AG10803 (cell line): Measurements from ENCODE around the gene TMEM94.

Experiments used
- DNase-seq: peaks from one replicate; pipeline ENCODE4 v3.0.0; 2010; ENCODE audit warnings: low read depth
- H3K4me3 ChIP-seq: 2 replicates; pipeline ENCODE4 v1.5.1; 2011; ENCODE audit warnings: mild to moderate bottlenecking, low read length, control low read depth
- TF ChIP-seq, protein P1 (sequence below): conservative IDR thresholded peaks from 2 replicates; pipeline ENCODE4 v1.5.1; 2011; ENCODE audit warnings: mild to moderate bottlenecking, low read length, control low read depth, inconsistent platforms

TMEM94 gene

DNA sequence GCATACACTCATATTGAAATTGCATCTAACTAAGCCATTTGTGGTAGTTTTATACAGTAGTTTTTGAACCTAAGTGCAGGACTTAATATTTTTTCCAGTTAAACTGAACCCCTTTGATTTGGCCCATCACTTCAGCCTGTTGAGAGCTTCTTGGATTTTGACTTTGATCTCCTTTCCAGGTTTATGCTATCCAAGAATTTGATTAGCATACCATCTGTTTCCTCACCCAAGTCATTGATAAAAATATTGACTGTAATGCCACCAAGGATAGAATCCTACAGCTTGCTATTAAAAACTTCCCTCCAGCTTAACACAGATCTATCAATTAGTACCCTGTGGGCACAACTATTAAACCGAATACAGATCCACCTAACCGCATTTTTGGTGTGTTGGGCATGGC is 7.2 kb downstream of the TMEM94 start:
- no peak overlapping the region for H3K4me3 ChIP-seq
- TF ChIP-seq, protein P1, sequence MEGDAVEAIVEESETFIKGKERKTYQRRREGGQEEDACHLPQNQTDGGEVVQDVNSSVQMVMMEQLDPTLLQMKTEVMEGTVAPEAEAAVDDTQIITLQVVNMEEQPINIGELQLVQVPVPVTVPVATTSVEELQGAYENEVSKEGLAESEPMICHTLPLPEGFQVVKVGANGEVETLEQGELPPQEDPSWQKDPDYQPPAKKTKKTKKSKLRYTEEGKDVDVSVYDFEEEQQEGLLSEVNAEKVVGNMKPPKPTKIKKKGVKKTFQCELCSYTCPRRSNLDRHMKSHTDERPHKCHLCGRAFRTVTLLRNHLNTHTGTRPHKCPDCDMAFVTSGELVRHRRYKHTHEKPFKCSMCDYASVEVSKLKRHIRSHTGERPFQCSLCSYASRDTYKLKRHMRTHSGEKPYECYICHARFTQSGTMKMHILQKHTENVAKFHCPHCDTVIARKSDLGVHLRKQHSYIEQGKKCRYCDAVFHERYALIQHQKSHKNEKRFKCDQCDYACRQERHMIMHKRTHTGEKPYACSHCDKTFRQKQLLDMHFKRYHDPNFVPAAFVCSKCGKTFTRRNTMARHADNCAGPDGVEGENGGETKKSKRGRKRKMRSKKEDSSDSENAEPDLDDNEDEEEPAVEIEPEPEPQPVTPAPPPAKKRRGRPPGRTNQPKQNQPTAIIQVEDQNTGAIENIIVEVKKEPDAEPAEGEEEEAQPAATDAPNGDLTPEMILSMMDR = no peak
- DNase-seq = no peak

DNA sequence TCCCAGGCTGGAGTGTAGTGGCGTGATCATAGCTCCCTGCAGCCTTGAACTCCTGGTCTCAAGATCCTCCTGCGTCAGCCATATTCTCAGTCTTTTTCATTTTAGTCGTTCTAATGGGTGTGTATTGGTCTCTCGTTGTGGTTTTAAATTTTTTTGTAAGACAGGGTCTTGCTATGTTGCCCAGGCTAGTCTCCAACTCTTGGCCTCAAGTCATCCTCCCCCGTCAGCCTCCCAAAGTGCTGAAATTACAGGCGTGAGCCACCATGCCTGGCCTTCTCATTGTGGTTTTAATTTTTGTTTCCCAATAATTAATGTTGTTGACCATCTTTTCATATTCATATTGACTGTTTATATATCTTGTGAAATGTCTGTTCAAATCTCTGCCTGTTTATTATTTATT is 8.6 kb downstream of the TMEM94 start:
- TF ChIP-seq, protein P1 = no peak
- H3K4me3 ChIP-seq = no peak overlapping the region
- DNase-seq = no peak

DNA sequence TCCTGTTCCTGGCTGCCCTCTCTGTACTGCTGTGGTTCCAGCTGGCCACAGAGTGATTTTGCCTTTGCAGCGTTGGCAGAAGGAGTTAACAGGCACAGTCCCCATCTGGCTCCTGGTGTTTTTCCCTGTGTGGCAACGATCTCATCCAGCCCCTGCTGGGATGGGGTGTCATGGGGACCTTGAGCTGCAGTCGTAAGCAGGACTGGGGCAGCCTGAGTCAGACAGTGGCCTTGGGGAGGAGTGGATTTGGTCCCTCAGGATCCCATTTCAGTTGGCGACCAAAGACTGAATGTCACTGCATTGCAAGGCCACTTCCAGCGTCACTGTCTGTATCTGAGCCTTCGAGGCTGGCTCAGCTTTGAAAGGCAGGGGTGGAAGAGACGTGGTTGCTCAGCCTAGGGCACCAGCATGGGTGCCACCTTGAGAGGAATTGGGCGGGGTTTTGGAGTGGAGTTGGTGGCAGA is 11.9 kb downstream of the TMEM94 start:
- peak; percentile 6 for DNase-seq
- H3K4me3 ChIP-seq = no peak overlapping the region
- TF ChIP-seq, protein P1 = no peak

DNA sequence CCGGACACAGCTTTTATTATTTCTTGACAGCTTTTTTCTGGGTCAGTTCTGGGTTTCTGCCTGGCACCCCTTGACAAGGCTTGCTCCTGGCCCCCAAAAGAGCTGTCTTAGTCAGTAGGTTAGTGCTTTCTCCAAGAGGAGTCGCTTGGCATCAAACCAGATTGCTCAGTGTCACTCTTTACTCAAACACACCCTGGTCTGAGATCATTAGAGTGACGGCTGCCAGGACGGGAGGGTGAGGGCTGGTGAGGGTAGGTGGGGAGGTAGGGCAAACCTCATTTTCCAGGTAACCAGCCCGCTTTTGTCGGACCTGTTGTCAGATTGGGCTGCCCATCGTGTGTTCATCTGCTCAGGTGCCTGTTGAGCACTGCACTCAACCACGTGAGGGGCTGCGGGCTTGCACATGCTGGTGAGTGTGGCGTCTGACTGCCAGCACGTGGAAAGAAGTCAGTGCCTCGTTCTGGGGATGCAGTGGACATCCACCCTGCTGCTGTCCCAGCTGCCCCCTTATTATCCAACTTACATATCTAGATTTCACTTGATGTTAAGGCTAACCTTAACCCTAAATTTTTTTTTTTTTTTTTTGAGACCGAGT is 12.4 kb downstream of the TMEM94 start:
- no peak overlapping the region for H3K4me3 ChIP-seq
- TF ChIP-seq, protein P1 = no peak
- DNase-seq = no peak

DNA sequence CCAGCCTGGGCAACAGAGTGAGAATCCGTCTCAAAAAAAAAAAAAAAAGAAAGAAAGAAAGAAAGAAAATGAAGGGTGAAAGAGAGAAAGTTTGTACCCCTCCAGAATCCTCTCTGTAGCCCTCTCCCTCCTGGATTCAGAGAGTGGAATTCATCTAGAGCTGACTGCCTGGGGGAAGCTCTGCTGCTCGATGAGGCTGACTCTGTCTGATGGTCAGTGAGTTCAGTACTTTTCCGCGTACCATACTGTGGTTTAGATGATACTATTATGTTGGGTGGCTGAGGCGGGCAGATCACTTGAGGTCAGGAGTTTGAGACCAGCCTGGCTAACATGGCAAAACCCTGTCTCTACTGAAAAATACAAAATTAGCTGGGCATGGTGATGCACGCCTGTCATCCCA is 14.8 kb downstream of the TMEM94 start:
- H3K4me3 ChIP-seq = no peak overlapping the region
- TF ChIP-seq, protein P1 = no peak
- no peak for DNase-seq

DNA sequence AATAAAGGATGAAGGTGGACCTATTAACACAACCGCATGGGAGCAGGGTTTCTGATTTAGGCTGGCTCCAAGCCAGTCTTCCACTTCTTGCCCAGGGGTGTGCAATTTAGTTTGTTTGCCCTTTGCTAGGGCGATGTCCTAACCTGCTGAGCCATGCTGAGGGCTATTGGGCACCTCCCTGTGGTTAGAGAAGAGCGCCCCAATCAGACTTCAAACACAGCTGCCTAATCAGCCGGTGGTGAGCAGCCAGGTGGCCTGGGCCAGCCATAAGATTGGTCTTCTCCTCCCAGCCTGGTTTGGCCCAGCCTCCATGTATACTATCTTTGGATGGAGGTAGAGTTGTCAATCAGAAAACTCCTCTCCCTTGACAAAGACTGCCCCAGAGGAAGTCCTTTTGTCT is 15.7 kb downstream of the TMEM94 start:
- TF ChIP-seq, protein P1 = no peak
- no peak for DNase-seq
- no peak overlapping the region for H3K4me3 ChIP-seq

DNA sequence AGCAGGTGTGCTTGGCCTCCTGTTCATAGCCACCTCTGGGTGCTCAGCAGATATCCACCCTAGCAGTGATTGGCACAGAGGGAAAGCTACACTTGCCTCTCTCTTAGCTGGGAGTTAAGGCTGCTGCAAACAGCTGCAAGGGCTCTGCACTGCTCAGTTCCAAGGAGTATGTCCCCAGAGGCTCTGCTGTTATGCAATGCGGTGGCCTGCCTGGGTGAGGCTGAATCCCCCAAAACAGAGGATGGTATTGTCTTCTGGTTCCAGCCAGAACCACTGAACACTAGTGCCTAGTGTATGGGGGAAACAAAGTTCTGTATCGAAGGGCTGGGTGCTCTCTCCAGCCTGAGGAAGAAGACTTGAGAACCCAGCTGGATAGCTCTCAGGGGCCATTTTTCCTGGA is 16.8 kb downstream of the TMEM94 start:
- H3K4me3 ChIP-seq = no peak overlapping the region
- TF ChIP-seq, protein P1 = no peak
- no peak for DNase-seq
